Ishikawa (cell line): Measurements from ENCODE around the gene PLEK2.

Experiments
- CEBPB ChIP-seq: IDR thresholded peaks from 2 replicates; pipeline ENCODE4 v1.6.1; 2012
- CREB1 ChIP-seq: IDR thresholded peaks from 2 replicates; pipeline ENCODE4 v1.6.1; 2012; ENCODE audit warnings: low read depth
- EGR1 ChIP-seq: IDR thresholded peaks from 2 replicates; pipeline ENCODE4 v1.6.1; 2012
- EP300 ChIP-seq: IDR thresholded peaks from 2 replicates; pipeline ENCODE4 v1.6.1; 2012; ENCODE audit warnings: borderline replicate concordance
- FOXM1 ChIP-seq: IDR thresholded peaks from 2 replicates; pipeline ENCODE4 v1.6.1; 2012; ENCODE audit warnings: low read depth, borderline replicate concordance
- NFIC ChIP-seq: IDR thresholded peaks from 2 replicates; pipeline ENCODE4 v1.6.1; 2012
- RAD21 ChIP-seq: IDR thresholded peaks from 2 replicates; pipeline ENCODE4 v1.6.1; 2012; ENCODE audit warnings: low read depth
- REST ChIP-seq: IDR thresholded peaks from 2 replicates; pipeline ENCODE4 v1.6.1; 2012; ENCODE audit warnings: low read depth, mild to moderate bottlenecking
- TAF1 ChIP-seq: IDR thresholded peaks from 2 replicates; pipeline ENCODE4 v1.6.1; 2012; ENCODE audit warnings: low read depth, mild to moderate bottlenecking
- TCF12 ChIP-seq: IDR thresholded peaks from 2 replicates; pipeline ENCODE4 v1.6.1; 2012; ENCODE audit warnings: low read depth
- TEAD4 ChIP-seq: IDR thresholded peaks from 2 replicates; pipeline ENCODE4 v1.6.1; 2012
- USF1 ChIP-seq: IDR thresholded peaks from 2 replicates; pipeline ENCODE4 v1.6.1; 2012
- YY1 ChIP-seq: IDR thresholded peaks from 2 replicates; pipeline ENCODE4 v1.6.1; 2012; ENCODE audit warnings: low read depth
- ZBTB7A ChIP-seq: IDR thresholded peaks from 2 replicates; pipeline ENCODE4 v1.6.1; 2012; ENCODE audit warnings: low read depth
- TF ChIP-seq, protein P1 (sequence below): IDR thresholded peaks from 2 replicates; pipeline ENCODE4 v1.6.1; 2012

The PLEK2 gene

GRCh38 chr14:67428501-67429031, 16.6 kb upstream of the PLEK2 start:
- TF ChIP-seq REST: no peak
- TF ChIP-seq CREB1: no peak
- no peak for TF ChIP-seq CEBPB
- TF ChIP-seq EGR1: no peak
- no peak for TF ChIP-seq FOXM1
- TF ChIP-seq TEAD4: no peak
- no peak for TF ChIP-seq EP300
- no peak for TF ChIP-seq USF1
- no peak for TF ChIP-seq ZBTB7A
- no peak for TF ChIP-seq NFIC
- TF ChIP-seq TCF12: no peak

GRCh38 chr14:67426983-67427606, 15.1 kb upstream of the PLEK2 start:
- TF ChIP-seq ZBTB7A (no peak), RAD21 (peak; percentile 97), TAF1 (no peak)

- TF ChIP-seq FOXM1: no peak
- no peak for TF ChIP-seq EGR1
- TF ChIP-seq USF1: no peak
- no peak for TF ChIP-seq YY1
- TF ChIP-seq TAF1: no peak
- no peak for TF ChIP-seq CREB1
- no peak for TF ChIP-seq CEBPB
- no peak for TF ChIP-seq TEAD4
- no peak for TF ChIP-seq EP300
- TF ChIP-seq ZBTB7A: no peak
- TF ChIP-seq REST: no peak
- TF ChIP-seq RAD21: no peak
- no peak for TF ChIP-seq TCF12
- TF ChIP-seq, protein P1, sequence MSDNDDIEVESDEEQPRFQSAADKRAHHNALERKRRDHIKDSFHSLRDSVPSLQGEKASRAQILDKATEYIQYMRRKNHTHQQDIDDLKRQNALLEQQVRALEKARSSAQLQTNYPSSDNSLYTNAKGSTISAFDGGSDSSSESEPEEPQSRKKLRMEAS: no peak
These were observed 14.2 kb upstream of the PLEK2 start for GRCh38 chr14:67426161-67426560.

DNA sequence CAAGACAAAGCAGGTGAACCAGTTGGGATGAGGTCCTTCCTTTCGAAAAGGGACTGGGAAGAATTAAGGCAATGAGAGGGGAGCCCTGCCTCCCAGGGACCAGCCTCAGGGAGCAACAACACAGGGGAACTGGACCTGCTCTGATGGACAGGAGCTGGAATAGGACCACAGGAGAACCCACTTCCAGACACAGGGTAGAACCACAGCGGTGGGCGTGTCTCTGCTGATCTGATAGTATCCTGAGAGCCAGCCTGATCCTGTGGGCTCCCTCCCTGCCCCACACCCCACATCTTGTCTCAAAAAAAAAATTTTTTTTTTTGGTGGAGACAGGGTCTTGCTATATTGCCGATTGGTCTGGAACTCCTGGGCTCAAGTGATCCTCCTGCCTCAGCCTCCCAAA, 13.6 kb upstream of the PLEK2 start:
- TF ChIP-seq EGR1 (no peak), TCF12 (no peak)

- TF ChIP-seq EP300 (no peak), REST (no peak), EGR1 (no peak), TEAD4 (no peak), CREB1 (no peak), FOXM1 (no peak), ZBTB7A (no peak), TCF12 (no peak)
- TF ChIP-seq, protein P1: no peak
These were observed 12.6 kb upstream of the PLEK2 start for GRCh38 chr14:67424539-67424938.
